Measurements from ENCODE around the gene CADM2.

CADM2 gene

DNA sequence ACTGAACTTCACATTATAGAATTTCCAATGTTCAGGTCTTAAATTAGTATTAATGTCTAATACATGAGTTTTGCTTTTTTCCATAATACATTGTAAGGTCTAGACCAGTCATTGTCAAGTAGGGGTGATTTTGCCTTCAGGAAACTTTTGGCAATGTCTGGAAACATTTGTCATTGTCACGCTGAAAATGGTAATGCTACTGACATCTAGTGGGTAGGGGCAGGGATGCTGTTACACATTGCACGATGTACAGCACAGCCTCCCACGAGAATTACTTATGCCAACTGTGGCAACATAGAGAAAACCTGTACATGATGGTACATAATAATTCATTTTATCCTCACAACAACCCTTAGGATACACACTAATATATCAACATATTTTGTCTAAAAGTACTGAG, 384.1 kb downstream of the CADM2 start:
- DNase-seq = no peak

DNA sequence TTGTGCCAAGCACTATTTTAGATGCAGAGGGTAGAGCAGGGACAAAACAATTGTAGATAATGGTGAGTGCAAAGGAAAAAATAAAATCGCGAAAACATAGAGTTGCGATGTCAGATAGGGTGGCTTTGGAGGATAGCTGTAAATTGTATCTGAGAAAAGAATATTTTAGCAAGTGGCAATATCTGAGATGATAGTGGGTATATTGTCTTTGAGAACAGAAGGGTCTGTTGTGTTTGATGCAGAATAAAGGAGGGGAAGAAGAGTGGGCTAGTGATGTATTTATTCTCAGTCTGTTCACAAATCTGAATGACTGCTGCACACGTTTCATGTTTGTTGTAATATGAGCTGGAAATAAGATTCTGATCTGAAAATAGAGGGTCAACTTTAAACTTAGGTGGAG, 396.8 kb downstream of the CADM2 start:
- no peak for DNase-seq

DNA sequence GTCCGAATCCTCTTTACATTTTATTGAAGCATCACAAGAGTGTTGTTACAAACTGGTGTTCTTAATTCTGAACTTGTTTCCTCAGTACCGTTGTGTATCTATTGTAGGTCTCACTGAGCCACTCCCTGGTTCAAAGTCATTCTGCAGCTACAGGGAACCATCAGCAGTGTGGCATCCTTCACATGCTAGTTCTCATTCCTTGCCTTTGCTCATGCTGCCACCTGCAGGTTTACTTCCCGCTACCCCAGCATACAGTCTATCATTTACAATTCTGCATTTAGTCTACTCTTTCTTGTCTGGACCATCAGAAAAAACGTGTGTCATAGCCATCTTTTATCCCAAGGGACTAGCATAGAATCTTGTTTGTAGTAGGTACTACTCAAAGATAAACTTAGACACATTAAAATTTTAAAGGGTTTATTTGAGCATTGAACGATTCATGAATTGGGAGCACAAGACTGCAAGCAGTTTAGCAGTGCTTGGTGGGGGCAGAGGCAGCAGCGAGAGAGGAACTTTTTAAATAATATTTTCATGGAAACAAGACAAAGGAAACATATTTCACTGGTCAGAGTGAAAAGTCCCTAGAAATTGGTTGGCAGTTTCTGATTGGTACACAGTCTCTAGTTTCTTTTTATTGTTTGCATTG, 402.1 kb downstream of the CADM2 start:
- no peak for DNase-seq

DNA sequence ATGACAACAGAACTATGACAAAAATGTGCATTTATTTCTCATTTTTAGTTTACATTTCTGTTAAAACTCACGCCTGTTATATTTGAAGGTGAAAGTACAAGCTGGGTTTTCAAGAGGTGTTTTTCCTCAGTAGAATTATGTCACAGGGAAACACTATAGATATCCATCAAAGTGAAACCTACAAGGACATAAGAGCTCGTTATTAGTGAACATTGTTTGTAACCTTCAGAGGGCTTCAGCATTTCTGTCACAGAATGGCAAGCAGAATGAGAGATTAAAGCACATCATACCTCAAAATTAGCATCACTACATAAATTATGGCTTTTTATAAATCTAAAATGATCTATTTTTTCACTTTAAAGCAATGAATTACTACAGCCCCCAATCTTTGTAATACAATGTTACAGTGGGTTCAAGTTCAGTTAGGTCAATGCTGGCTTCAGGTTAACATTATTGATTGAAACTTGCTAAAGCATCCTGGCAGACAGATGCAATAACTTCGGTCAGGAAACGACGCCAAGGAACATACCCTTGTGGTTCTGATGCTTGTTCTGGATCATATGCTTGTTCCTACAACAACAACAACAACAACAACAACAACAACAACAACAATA, 405.6 kb downstream of the CADM2 start:
- DNase-seq = no peak

DNA sequence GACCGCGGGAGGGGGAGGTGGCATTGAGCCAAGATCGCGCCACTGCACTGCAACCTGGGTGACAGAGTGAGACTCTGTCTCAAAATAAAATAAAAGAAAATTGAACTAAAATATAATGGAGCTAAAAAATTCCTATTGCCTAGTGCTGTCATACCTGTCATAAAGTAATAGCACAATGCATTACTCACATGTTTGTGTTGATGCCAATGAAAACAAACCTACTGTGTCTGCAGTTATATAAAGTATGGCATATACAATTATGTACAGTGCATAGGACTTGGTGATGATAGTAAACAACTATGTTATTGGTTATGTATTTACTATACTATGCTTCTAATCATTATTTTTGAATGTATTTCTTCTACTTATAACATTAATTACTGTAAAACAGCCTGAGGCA, 411.6 kb downstream of the CADM2 start:
- DNase-seq = no peak

DNA sequence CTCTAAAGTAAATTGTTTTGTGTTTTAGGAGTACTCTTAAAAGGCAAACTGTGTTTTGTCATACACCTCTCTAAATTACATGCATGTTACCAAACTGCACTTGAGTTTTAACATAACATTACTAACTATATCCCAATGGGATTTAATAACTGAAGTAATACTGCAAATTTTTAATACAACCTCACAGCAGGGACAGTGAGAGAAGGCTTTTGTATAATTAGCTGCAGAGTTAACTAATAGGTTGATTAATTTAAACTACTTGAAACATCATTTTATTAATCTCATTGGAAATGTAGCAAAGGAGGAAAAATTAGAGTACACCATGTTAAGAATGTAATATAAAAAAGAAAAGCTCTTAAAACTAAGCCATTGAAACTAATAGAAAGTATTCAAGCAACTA, 417.3 kb downstream of the CADM2 start:
- no peak for DNase-seq

DNA sequence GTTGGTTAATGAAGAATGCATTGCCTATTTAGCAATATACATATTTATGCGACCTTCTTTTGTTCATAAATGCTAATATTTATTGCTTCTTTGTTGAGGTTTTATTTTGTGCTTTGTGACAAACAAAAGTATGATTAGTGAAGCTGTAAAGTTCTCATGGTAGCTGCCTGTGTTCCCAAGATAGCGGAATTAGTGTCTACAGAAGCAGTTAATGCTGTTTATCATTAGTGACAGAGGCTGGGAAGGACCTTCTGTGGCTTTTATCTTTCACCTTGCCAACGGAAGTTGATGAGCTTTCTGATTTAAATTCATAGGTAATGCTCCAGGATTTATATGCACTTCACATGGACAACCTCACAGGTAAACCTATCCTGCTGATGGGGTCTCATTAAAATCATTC, 418.3 kb downstream of the CADM2 start:
- no peak for DNase-seq

DNA sequence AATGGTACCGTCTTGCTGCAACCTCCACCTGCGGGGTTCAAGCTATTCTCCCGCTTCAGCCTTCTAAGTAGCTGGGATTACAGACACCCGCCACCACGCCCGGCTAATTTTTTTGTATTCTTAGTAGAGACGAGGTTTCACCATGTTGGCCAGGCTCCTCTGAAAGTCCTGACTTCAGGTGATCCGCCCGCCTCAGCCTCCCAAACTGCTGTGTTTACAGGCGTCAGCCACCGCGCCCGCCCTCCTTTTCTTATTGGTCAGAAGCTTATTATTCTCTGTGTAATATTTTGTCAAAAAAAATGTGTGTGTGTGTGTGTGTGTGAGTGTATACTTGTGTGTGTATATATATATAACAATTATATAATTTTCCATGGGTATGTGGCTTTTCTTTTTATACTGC, 425.6 kb downstream of the CADM2 start:
- no peak for DNase-seq

DNA sequence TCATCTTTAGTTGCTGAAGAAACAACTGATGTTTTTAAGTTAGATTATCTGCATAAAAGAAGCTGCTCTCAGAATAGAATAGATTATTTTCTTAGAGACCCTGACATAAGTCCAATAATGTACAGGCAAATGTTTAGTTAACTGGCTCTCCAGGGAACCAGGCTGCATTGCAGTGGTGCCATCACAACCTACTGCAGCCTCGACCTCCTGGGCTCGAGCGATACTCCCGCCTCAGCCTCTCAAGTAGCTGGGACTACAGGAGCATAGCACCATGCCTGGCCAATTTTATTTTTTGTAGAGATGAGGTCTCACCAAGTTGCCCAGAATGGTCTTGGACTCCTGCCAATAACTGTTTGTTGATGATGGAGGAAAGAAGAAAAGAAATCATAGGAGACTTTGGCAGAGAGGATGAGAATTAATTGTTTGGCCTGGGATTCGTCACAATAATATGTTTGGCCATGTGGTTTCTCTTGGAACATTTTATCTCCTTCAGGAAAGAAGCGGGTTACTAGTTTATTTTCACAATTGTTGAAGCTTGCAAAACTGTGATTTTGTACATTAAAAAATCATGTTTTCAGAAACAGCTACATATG, 429.2 kb downstream of the CADM2 start:
- DNase-seq = no peak

DNA sequence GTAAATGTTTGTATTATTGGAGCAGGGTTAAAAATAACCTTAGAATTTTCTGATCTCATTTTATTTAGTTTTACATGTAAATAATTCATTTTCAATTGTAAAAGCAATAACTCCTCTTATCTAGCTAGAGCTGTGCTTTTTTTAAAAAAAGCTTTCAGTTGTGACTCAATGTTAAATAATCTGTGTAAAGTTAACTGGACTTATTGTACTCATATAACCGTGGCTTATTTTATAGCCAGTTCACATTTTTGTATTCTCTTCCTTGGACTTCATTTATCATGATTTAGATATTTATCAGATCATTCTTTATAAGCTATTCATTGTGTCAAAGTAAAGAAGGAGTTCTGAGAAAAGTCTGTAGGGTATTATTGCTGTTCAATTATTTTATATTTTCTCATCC, 435.6 kb downstream of the CADM2 start:
- DNase-seq = no peak

DNA sequence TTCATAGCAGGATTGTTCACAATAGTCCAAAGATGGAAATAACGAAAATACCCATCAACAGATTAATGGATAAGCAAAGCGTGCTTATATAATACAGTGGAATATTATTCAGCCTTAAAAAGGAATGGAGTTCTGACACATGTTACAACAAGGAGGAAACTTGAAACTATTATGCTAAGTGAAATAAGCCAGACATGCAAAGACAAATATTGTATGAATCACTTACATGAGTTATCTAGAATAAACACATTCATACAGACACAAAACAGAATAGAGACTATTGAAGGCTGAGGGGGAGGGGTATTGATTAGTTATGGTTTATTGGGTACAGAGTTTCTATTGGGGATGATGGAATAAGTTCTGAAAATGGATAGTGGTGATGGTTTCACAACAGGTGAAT, 438.6 kb downstream of the CADM2 start:
- no peak for DNase-seq

DNA sequence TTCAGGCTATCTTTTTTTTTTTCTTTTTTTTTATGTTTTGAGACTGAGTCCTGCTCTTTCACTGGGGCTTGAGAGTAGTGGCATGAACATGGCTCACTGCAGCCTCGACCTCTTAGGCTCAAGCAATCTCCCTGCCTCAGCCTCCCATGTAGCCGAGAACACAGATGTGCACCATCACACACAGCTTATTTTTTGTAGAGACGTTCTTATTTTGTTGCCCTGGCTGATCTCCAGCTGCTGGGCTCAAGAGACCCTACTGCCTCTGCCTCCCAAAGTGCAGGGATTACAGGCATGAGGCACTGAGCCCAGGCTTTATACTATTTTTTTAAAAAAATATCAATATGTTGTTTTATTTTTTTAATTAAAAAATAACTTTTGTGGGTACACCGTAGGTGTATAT, 467.3 kb downstream of the CADM2 start:
- DNase-seq = no peak

DNA sequence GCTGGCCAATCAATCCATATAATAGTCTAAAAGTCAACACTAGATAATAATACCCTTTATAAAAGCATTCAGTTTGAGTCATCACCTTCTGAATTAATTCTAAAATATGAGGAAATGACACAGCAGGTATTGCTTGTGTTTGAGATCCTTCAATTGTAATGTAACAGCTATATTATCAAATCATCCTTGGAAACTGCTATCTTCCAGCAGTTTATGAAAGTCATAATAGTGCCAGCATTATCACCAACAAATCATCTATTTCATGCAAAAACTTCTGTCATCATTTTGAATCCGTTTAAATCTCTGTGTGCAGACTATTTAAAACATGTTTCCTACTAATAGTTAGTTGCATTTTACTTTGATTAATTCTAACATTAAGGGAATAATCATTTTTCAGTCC, 468.7 kb downstream of the CADM2 start:
- DNase-seq = no peak

DNA sequence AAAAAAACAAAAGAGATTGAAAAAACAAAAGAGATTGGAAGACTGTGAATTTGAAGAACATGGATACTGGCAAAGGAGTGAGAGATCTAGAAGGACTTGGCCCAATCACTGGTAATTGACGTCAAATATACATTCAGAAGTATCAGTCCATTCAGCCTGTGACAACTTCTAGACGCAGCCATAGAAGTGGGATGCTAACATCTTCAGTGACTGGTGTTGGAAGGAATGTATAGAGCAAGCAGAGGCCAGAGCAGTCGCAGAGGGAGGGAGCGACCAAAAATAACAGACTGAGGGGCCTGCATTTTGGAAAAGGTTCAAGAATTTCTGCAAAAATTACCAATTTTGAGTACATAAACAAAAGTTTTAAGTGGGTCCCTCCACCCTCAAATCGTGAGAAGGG, 473.3 kb downstream of the CADM2 start:
- DNase-seq = no peak

DNA sequence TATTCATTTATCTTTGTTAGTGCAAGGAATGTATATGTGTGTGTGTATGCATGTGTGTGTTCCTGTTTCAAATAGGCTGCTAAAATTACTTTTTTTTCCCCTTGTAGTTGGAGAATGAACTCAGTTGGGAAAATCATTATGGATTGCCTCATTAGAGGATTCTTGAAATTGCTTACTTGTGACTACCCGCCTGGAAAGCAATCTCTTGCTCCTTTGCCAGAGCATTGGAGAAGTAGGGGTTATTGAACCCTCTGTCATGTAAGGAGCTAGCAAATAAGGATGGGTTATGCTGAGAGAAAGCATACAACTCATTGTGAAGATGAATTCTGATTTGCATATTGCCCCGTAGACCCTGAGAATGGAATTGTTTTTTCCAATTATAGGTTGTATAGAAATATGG, 474.5 kb downstream of the CADM2 start:
- no peak for DNase-seq

DNA sequence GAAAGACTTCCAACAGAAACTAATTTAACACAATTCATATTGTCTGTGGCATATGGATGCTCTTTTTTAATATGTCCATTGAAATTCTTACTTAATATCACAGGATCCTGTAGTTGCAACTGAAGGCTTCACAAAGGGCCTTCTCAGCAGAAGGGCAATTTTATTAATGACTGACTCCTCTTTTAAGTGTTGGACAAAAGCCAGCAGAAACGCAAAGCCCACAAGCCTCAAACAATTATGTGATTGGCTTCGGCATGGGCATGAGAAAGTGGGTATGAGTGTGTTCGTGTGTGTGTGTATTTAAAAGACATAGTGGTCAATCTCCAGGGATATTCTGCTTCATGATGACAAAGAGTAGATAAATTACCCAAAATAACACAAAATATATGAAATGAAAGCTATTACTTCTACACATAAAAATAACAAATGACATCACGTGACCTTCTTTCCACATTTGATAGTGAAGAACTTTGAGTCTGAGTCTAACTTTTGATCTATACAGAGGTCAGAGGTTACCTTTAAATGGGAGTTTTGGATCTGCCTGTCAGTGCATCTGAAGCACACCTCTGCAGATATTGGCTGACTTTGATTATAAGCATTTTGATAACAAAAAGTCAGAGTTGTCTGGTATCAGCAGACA, 496.9 kb downstream of the CADM2 start:
- no peak for DNase-seq

DNA sequence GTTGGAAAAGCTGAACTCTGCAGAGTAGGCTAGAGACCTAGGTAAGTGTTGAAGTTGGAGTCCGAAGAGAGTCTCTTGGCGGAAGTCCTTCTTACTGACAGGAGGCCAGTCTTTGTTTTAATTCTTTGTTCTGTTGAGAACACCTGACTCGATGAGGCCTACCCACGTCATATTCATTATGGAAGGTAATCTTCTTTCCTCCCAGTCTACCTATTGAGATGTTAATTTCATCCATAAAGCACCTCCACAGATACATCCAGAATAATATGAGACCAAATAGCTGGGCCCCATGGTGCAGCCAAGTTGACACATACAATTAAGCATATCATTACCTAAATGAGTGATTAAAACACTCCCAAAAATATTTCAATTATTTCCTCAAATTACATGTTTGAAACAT, 515.5 kb downstream of the CADM2 start:
- no peak for DNase-seq

DNA sequence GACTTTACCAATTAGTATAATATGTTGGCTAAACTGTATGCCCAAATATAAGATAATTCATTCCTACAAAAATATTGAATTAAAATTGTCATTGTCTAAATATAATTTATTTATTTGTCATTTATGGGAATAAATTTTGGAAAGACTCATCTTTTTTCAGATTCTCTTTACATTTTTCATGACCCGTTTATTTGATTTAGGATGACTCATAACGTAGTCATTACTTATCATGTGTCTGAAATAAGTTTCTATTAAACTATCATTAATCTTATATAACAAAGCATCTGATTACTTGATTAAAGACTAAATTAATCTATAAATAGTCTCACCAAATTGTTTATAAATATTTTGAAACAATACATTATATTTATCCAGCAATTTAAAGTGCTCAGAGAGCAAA, 516.6 kb downstream of the CADM2 start:
- DNase-seq = no peak

DNA sequence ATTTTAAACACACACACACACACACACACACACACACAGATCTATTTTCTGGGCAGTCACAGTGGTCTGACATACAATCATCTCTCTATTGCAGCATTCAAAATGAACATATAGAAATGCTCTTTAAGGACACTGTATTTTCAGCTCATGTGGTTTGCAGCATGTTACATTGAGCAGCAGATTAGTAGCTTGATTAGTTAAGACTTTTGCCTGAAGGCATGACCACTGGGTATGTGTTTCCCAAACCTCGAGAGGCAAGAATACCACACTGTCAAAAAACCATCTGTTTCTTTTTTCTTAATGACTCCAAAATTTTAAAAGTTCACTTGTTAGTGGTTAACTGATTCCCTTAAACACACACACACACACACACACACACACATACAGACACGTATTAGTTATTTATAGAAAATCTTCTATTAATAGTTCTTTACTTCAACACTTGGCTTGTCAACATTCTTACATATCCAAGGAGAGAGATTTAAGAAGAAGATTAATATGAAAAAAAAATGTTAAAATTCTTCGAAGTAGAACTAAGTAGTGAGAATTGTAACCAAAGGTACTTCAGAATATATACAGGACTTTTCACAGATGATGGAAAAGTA, 518.2 kb downstream of the CADM2 start:
- DNase-seq = no peak

DNA sequence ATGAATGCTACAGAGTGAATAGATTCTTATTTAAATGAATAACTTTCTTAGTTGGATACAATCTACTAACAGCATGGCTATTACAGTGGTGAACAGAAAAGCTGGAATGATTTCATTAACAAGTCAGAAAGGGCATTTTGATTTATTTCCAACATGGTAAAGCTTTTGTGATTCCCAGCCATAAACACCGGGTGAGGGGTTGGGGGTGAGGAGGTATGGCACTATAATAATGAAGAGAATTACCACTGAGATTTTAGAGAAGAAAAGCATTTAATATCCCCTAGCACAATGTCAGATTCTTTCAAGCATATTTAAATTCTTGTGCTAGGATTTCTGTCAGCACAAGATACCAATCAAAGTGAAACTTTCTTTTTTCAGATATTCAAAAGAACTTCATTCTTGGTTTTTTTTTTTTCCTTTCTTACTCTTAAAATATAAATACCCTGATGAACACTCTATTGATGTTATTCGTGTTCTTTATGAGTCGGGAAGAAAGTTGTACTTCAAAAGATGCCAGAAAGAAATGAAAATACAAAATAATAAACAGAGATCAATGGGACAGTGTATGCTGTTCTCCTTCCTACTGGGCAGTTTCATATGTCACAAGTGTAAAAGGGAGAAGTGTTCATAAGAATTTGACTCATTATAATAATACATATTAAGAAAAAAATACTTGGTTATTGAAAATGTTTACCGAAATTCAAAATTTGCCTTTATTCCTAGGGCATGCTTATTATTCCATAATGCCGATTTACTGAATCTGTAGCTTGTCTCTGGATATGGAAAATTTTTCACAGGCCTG, 522.8 kb downstream of the CADM2 start:
- DNase-seq = no peak

DNA sequence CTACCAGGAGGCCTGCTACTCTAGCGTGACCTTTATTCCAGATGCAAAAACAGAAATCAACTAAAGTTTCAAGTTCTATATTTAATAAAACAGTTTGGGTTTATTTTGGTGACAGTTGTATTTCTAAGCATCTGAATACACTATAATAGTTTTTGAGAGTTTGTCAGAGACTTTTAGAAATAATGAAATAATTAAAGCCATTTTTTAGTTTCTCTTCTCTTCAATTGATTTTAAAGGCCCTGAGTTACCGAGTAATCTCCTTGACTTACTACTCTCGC, 523.4 kb downstream of the CADM2 start:
- no peak for DNase-seq

DNA sequence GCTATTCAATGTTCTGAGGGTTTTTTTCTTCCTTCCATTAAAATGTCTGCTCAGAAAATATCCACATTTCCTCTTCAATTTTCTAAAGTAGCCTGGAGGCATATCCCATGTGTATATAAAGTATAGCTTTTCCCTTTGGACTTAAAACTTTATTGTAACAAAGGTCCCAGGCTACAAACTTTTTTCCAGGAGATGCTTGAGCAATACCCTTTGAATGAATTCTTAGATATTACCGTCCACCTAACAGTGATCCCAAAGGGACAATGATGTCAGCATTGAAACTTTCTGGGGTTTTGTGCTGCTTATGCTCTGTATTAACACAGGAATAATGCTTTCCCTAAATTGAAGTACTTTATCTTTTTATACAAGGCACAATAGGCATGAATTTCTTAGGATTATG, 525.2 kb downstream of the CADM2 start:
- DNase-seq = no peak

DNA sequence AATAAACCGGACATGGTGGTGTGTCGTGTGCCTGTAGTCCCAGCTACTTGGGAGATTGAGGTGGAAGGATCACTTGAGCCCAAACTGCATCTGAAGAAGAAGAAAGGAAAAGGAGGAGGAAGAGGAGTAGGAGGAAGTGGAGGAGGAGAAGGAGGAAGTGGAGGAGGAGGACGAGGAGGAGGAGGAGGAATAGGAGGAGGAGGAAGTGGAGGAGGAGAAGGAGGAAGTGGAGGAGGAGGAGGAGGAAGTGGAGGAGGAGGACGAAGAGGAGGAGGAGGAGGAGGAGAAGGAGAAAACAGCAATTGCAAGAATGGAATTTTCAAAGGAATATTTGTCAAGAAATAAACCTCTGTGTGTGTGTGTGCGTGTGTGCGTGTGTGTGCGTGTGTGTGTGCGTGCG, 528.6 kb downstream of the CADM2 start:
- DNase-seq = no peak
